Measurements from ENCODE around the gene PRRT1.

Gene PRRT1

GRCh38 chr6:32154514-32155161, 2.9 kb upstream of the PRRT1 start:
- peak; percentile 79 for TF ChIP-seq CTCF (IDR thresholded peaks at IDR 0.05; ENCODE audit: extremely low read depth, missing control alignments)
- peak; percentile 88 for DNase-seq (ENCODE audit: low spot score)

- peak; percentile 71 for DNase-seq (ENCODE audit: low spot score)
- no peak for TF ChIP-seq CTCF (IDR thresholded peaks at IDR 0.05; ENCODE audit: extremely low read depth, missing control alignments)
These were observed 2.1 kb upstream of the PRRT1 start, which contains the start of gene PPT2 for GRCh38 chr6:32153564-32154513. Gene PPT2, plus strand, starts transcription at chr6:32154141. Its CDS starts 454 bp downstream, at chr6:32154595.

GRCh38 chr6:32152769-32153563, 1.2 kb upstream of the PRRT1 start:
- no peak for DNase-seq (ENCODE audit: low spot score)
- no peak for TF ChIP-seq CTCF (IDR thresholded peaks at IDR 0.05; ENCODE audit: extremely low read depth, missing control alignments)

- DNase-seq (ENCODE audit: low spot score), result no peak
- TF ChIP-seq CTCF (IDR thresholded peaks at IDR 0.05; ENCODE audit: extremely low read depth, missing control alignments), result no peak
These were observed 417 bp downstream of the PRRT1 start for GRCh38 chr6:32151181-32151862.

GRCh38 chr6:32149932-32150870, 1.5 kb downstream of the PRRT1 start:
- no peak for DNase-seq (ENCODE audit: low spot score)
- TF ChIP-seq CTCF (IDR thresholded peaks at IDR 0.05; ENCODE audit: extremely low read depth, missing control alignments), result no peak

GRCh38 chr6:32149092-32149755, 2.5 kb downstream of the PRRT1 start:
- DNase-seq (ENCODE audit: low spot score), result no peak
- TF ChIP-seq CTCF (IDR thresholded peaks at IDR 0.05; ENCODE audit: extremely low read depth, missing control alignments), result no peak

Measured in GM20000 (cell line).